GM12873 (cell line): ENCODE measurements around the gene ODAD4.

Experiments
- CTCF ChIP-seq: IDR thresholded peaks from 2 replicates; pipeline ENCODE4 v1.5.1; 2012; ENCODE audit warnings: low read depth, mild to moderate bottlenecking, moderate library complexity, low read length, control low read depth; ENCODE audit not compliant: insufficient read depth; ENCODE audit errors: missing control alignments

Gene ODAD4

GRCh38 chr17:42002175-42002791, 71.9 kb downstream of the ODAD4 start:
- no peak for TF ChIP-seq CTCF

GRCh38 chr17:42002792-42003301, 72.4 kb downstream of the ODAD4 start:
- no peak for TF ChIP-seq CTCF

GRCh38 chr17:42005166-42005565, 74.7 kb downstream of the ODAD4 start:
- no peak for TF ChIP-seq CTCF

- peak; percentile 30 for TF ChIP-seq CTCF
Observed at GRCh38 chr17:42009170-42009569, 78.8 kb downstream of the ODAD4 start.

GRCh38 chr17:42010898-42011516, 80.6 kb downstream of the ODAD4 start:
- TF ChIP-seq CTCF: no peak
